ENCODE measurements around the gene PLEKHA7. TPM values are rescaled to one million over a fixed set of nuclear protein-coding genes. Genes with fewer than 3 reads are reported as not detected.
A peak's percentile ranks its signal among the peaks of the same experiment; 100 is the strongest.

The PLEKHA7 gene
- total and polyA plus RNA-seq, 2 of the 4 experiments (the other 2 are of a cell fraction): 0.12 TPM; not detected in 1

DNA sequence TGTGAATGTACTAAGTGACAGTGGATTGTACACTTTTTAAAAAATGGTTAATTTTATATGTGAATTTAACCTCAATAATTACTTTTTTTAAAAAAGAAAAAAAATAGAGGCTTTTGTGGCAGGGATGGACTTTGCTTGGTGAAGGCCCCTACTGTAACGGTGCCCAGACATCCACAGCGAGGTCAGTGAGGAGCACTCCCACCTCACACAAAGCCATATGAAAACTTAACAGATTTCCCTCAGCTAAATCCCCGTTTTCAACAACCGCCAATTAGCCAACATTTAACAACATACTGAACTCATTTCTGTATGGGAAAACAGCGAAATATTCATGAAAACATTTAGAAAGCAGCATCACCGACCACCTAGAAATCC is 276.4 kb downstream of the PLEKHA7 start:
- Histone ChIP-seq H3K9me1 (ENCODE audit: insufficient read depth, low read length) (peaks cover 3% of the 10 kb centered on the region; the same call in 1 of the 2 replicates), H3K4me1 (ENCODE audit: control insufficient read depth, insufficient read depth, low read length) (0 out of 2 replicates have a peak, but pooled peaks cover 2% of the 10 kb centered on the region), H2BK20ac (ENCODE audit: low read depth, low read length) (no peak overlapping the region), H3K4me3 (ENCODE audit: insufficient read depth, low read depth, low read length) (peak overlapping the region; percentile 89), H4K91ac (ENCODE audit: insufficient read depth, low read depth, low read length) (peak overlapping the region; percentile 97; the same call in 1 of the 2 replicates), H3K27ac (ENCODE audit: insufficient read depth, low read length) (peak overlapping the region; percentile 94), H2AK9ac (replicated peaks; ENCODE audit: low read depth, low read length, poor library complexity) (peak overlapping the region; percentile 97), H3K14ac (replicated peaks; ENCODE audit: low read depth, low read length) (peak overlapping the region; percentile 100), H3K9ac (ENCODE audit: low read depth, low read length) (peak overlapping the region; percentile 99), H3K56ac (ENCODE audit: extremely low read depth, insufficient read depth, low read length) (peak overlapping the region; percentile 100), H4K8ac (ENCODE audit: low read depth in 2 of 2, low read length in 2 of 2) (peak overlapping the region; percentile 97 to 98), H3K27me3 (ENCODE audit: control insufficient read depth, insufficient read depth, low read length) (no peaks in the 10 kb centered on the region), H3K4me2 (ENCODE audit: low read depth, low read length) (peak overlapping the region; percentile 90), H3K23ac (ENCODE audit: low read depth, low read length) (peak overlapping the region; percentile 100), H4K5ac (ENCODE audit: low read depth, low read length) (peak overlapping the region; percentile 99), H2BK15ac (ENCODE audit: low read depth, low read length) (0 out of 3 replicates have a peak overlapping the region, but pooled peaks have one; percentile 74), H3K9me3 (ENCODE audit: control insufficient read depth, insufficient read depth, low read length) (no peaks in the 10 kb centered on the region), H2BK5ac (ENCODE audit: low read depth, low read length, poor library complexity, severe bottlenecking) (peak overlapping the region; percentile 95), H3K79me1 (ENCODE audit: low read depth in 1 of 2, low read length in 2 of 2) (peaks cover 0 to 22% of the 10 kb centered on the region in 2 experiments; a peak in 2 of 4 replicates), H2BK120ac (ENCODE audit: low read depth, low read length) (no peak overlapping the region), H3K36me3 (ENCODE audit: control insufficient read depth, insufficient read depth, low read length) (peaks cover 7% of the 10 kb centered on the region), H3K18ac (ENCODE audit: low read depth, low read length) (peak overlapping the region; percentile 98), H2AK5ac (ENCODE audit: low read depth, low read length) (peak overlapping the region; percentile 65), H4K20me1 (ENCODE audit: insufficient read depth, low read length) (peaks cover 18% of the 10 kb centered on the region; the same call in 1 of the 2 replicates), H3K4ac (ENCODE audit: low read depth, low read length) (peak overlapping the region; percentile 100), H2AFZ (replicated peaks; ENCODE audit: low read length, poor library complexity) (peak overlapping the region; percentile 99)
- TF ChIP-seq RAD21 (IDR thresholded peaks at IDR 0.05; ENCODE audit: low read length) (no peak), POLR2A (IDR thresholded peaks at IDR 0.05; ENCODE audit: low read depth, low read length) (no peak), CHD1 (IDR thresholded peaks at IDR 0.05; ENCODE audit: low read depth, low read length) (0 out of 2 replicates have a peak, but pooled peaks have one; percentile 9)
- TF ChIP-seq, protein P1, sequence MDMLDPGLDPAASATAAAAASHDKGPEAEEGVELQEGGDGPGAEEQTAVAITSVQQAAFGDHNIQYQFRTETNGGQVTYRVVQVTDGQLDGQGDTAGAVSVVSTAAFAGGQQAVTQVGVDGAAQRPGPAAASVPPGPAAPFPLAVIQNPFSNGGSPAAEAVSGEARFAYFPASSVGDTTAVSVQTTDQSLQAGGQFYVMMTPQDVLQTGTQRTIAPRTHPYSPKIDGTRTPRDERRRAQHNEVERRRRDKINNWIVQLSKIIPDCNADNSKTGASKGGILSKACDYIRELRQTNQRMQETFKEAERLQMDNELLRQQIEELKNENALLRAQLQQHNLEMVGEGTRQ (IDR thresholded peaks at IDR 0.05; ENCODE audit: low read depth, low read length): no peak
- dilution Hi-C loops (cut with HindIII; ENCODE audit: low sequenced_read_pairs, unreplicated experiment) (no loop called here), intact Hi-C loops (cut with micrococcal nuclease) (loop anchor here (10.0 kb wide), 1 partner anchor 1083 kb away; no protein-coding TSS in a partner anchor), in situ Hi-C loops (cut with MboI; ENCODE audit: low sequenced_read_pairs) (no loop called here)
- ATAC-seq (ENCODE audit: low read depth) (peak; percentile 22), DNase-seq (peak; percentile 4)
- ChIA-PET POLR2A (ENCODE audit: unreplicated experiment) (interaction anchor here (1.0 kb wide), 1 partner anchor 130 kb away, joined by 3 read pairs; no protein-coding TSS in a partner anchor), CTCF (interaction anchor here (0.6 kb wide), 3 partner anchors 1185 to 1926 kb away, joined by 3 to 7 read pairs (median 5); no protein-coding TSS in a partner anchor)
- BruUV-seq (replicated peaks): TSS peak; percentile 95
- no CpG with 5 or more reads among the region's 6 CpGs for WGBS, 2 experiments (ENCODE audit: extremely low coverage in 2 of 2, insufficient read length in 1 of 2)

Other genes starting within 250 kb of the PLEKHA7 start
- gene RPS13, start 63.3 kb upstream of the PLEKHA7 start, total RNA-seq (2012; rRNA removed): 548 and 1,189 TPM in 2 replicates
- 606 and 701 TPM in 2 replicates for gene RPS13, start 63.3 kb upstream of the PLEKHA7 start, polyA plus RNA-seq (2012; rRNA removed)
- 36.6 and 56.4 TPM in 2 replicates for gene PIK3C2A, start 193.6 kb upstream of the PLEKHA7 start, total RNA-seq (2012; rRNA removed)
- 11.5 and 14.6 TPM in 2 replicates for gene PIK3C2A, start 193.6 kb upstream of the PLEKHA7 start, polyA plus RNA-seq (2012; rRNA removed)